ENCODE results near the gene SERINC4. TPM values are rescaled to one million over a fixed set of nuclear protein-coding genes. Genes with fewer than 3 reads are reported as not detected.

SERINC4 gene
- total and polyA plus RNA-seq, 9 of the 15 experiments (the other 6 are each of a cell fraction or from before 2014, with no cell fraction given): 0.14 to 0.86 (median 0.18) TPM; not detected in 2

GRCh38 chr15:43826508-43827341 lies 26.7 kb upstream of the SERINC4 start, which contains the start of gene WDR76 (continued):
- TF ChIP-seq ZNF518B (CRISPR knock-in tag; IDR thresholded peaks at IDR 0.05) (no peak), ZNF584 (CRISPR knock-in tag; IDR thresholded peaks at IDR 0.05; ENCODE audit: low read depth) (no peak), GTF2E2 (tag; IDR thresholded peaks at IDR 0.05) (peak; percentile 83), NELFE (IDR thresholded peaks at IDR 0.05; ENCODE audit: insufficient read depth, insufficient read length) (no peak), ZBTB12 (CRISPR knock-in tag; IDR thresholded peaks at IDR 0.05) (no peak), PML (IDR thresholded peaks at IDR 0.05; ENCODE audit: low read length) (no peak; the same call in 1 of the 2 replicates), ZNF655 (CRISPR knock-in tag; IDR thresholded peaks at IDR 0.05) (no peak), SOX6 (IDR thresholded peaks at IDR 0.05) (peak; percentile 41; the same call in 1 of the 2 replicates), RAD51 (IDR thresholded peaks at IDR 0.05; ENCODE audit: borderline replicate concordance, low read depth) (no peak), MTA1 (IDR thresholded peaks at IDR 0.05; ENCODE audit: borderline replicate concordance) (no peak), CREB3L1 (IDR thresholded peaks at IDR 0.05; ENCODE audit: borderline replicate concordance, low read depth) (no peak; the same call in 1 of the 2 replicates), POLR2H (tag; IDR thresholded peaks at IDR 0.05; ENCODE audit: low read depth) (peak; percentile 84), SMAD1 (IDR thresholded peaks at IDR 0.05; ENCODE audit: low read depth, low read length, partially characterized antibody) (no peak), MCM3 (IDR thresholded peaks at IDR 0.05) (no peak), RAD21 (CRISPR knock-in tag; conservative IDR thresholded peaks at IDR 0.05 in 1 of 2, IDR thresholded peaks at IDR 0.05 in 1 of 2) (no peak), EHMT2 (IDR thresholded peaks at IDR 0.05) (no peak), C11orf30 (IDR thresholded peaks at IDR 0.05; ENCODE audit: low read depth) (no peak), NCOA6 (IDR thresholded peaks at IDR 0.05) (no peak), ID3 (CRISPR knock-in tag; IDR thresholded peaks at IDR 0.05) (no peak), ID3 (tag; IDR thresholded peaks at IDR 0.05) (no peak), PHB (CRISPR knock-in tag; IDR thresholded peaks at IDR 0.05) (no peak)
